OCI-LY7 (cell line): ENCODE results near the gene BMPR2. TPM values are rescaled to one million over a fixed set of nuclear protein-coding genes. Genes with fewer than 3 reads are reported as not detected.
A peak's percentile ranks its signal among the peaks of the same experiment; 100 is the strongest.
"Not testable (repeated sequence)": the region's sequence is repeated elsewhere in the genome, so short reads cannot be mapped to it uniquely, and the experiment has no call there.

Source experiments
- BruUV-seq: library from RNA; stranded (reverse); fragments of 400-500 nt; replicated peaks from 2 replicates; lab custom pipeline; 2021; lab: Mats Ljungman, UMichigan
- CTCF ChIA-PET: fragments of 300-600 bp; sonication (Branson Sonifier 250); formaldehyde crosslinking; loops from one replicate; lab custom pipeline; 2022; ENCODE audit warnings: antibody characterized with exemption; ENCODE audit not compliant: unreplicated experiment; lab: Charles Lee
- POLR2A ChIA-PET: fragments of 300-600 bp; sonication (Branson Sonifier 250); formaldehyde crosslinking; loops from one replicate; lab custom pipeline; 2022; ENCODE audit warnings: antibody characterized with exemption; lab: Charles Lee
- DNase-seq: peaks from one replicate; pipeline ENCODE4 v3.0.0-alpha.2; 2015; ENCODE audit warnings: low spot score
- H2AFZ ChIP-seq: fragments of 200-600 bp; sonication (generic), shearing (Covaris generic); 2 replicates; pipeline ENCODE4 v1.6.1; 2014; ENCODE audit warnings: mild to moderate bottlenecking, antibody characterized with exemption, low read length, moderate library complexity
- H3K27ac ChIP-seq: fragments of 200-600 bp; sonication (generic); 2 replicates; pipeline ENCODE4 v1.5.1; 2014; ENCODE audit warnings: mixed run types, low read depth, mild to moderate bottlenecking, moderate library complexity, low read length, inconsistent platforms; ENCODE audit not compliant: poor library complexity, severe bottlenecking
- H3K36me3 ChIP-seq: fragments of 200-600 bp; sonication (generic); 2 replicates; pipeline ENCODE4 v1.6.1; 2014; ENCODE audit warnings: mild to moderate bottlenecking, antibody characterized with exemption, low read length, moderate library complexity, mixed read lengths; ENCODE audit not compliant: insufficient read depth
- H3K4me1 ChIP-seq: fragments of 200-600 bp; sonication (generic); 2 replicates; pipeline ENCODE4 v1.5.1; 2014; ENCODE audit warnings: mild to moderate bottlenecking, low read length; ENCODE audit not compliant: insufficient read depth, poor library complexity, severe bottlenecking
- H3K4me2 ChIP-seq: fragments of 200-600 bp; sonication (generic); 2 replicates; pipeline ENCODE4 v1.6.1; 2014; ENCODE audit warnings: mild to moderate bottlenecking, low read length
- H3K4me3 ChIP-seq: fragments of 200-600 bp; sonication (generic); 2 replicates; pipeline ENCODE4 v1.5.1; 2014; ENCODE audit warnings: mild to moderate bottlenecking, low read depth, low read length; ENCODE audit not compliant: poor library complexity, severe bottlenecking
- H3K79me2 ChIP-seq: fragments of 200-600 bp; sonication (generic); 2 replicates; pipeline ENCODE4 v1.6.1; 2016; ENCODE audit warnings: low read depth, mild to moderate bottlenecking, low read length, moderate library complexity, mixed read lengths; ENCODE audit not compliant: insufficient read depth
- H3K9me2 ChIP-seq: fragments of 200-600 bp; sonication (generic); 2 replicates; pipeline ENCODE4 v1.6.1; 2016; ENCODE audit warnings: mild to moderate bottlenecking, low read length, mixed read lengths; ENCODE audit not compliant: insufficient read depth
- H3K9me3 ChIP-seq: fragments of 200-600 bp; sonication (generic); 2 replicates; pipeline ENCODE4 v1.6.1; 2014; ENCODE audit warnings: mild to moderate bottlenecking, mixed run types, low read length, mixed read lengths
- H4K20me1 ChIP-seq: fragments of 200-600 bp; sonication (generic); 2 replicates; pipeline ENCODE4 v1.6.1; 2014; ENCODE audit warnings: mild to moderate bottlenecking, antibody characterized with exemption, low read length, moderate library complexity, mixed read lengths; ENCODE audit not compliant: insufficient read depth
- CTCF ChIP-seq: fragments of 200-600 bp; sonication (generic); conservative IDR thresholded peaks from 2 replicates; pipeline ENCODE4 v1.5.1; 2014; ENCODE audit warnings: mild to moderate bottlenecking, antibody characterized with exemption, low read length, moderate library complexity, mixed read lengths
- EZH2phosphoT487 ChIP-seq: fragments of 200-600 bp; sonication (generic); IDR thresholded peaks from 2 replicates; pipeline ENCODE4 v1.6.1; 2018; ENCODE audit warnings: low read depth, borderline replicate concordance, mild to moderate bottlenecking, mixed run types, antibody characterized with exemption, low read length, moderate library complexity, mixed read lengths
- intact Hi-C: fragments of 100-400 bp; cut with micrococcal nuclease; formaldehyde crosslinking; loops from one replicate; pipeline ENCODE4 v1.10.0; 2022; ENCODE audit not compliant: unreplicated experiment
- total RNA-seq, 2 experiments: library from RNA; depleted of rRNA in 1 of 2; stranded (reverse); fragments of >200 nt in 1 of 2; shearing (Covaris generic) in 1 of 2; gene quantifications; 2 replicates each; pipeline ENCODE4 v1.2.3, GENCODE V29; 2014 to 2022

BMPR2 gene
- total RNA-seq, 2 experiments from 2014 or later = 4.3 to 14.7 TPM

- no peak overlapping the region for H2AFZ ChIP-seq
- H3K4me3 ChIP-seq = no peak overlapping the region
- H4K20me1 ChIP-seq = no peaks in the 10 kb centered on the region
- intact Hi-C loops = no loop called here
- no peaks in the 10 kb centered on the region for H3K79me2 ChIP-seq
- no peaks in the 10 kb centered on the region for H3K36me3 ChIP-seq
- DNase-seq = no peak
- ChIA-PET POLR2A (no interaction called here), CTCF (no interaction called here)
- BruUV-seq = no TSS peak
- no peak overlapping the region for H3K4me2 ChIP-seq
- H3K27ac ChIP-seq = no peak overlapping the region
- no peaks in the 10 kb centered on the region for H3K9me3 ChIP-seq
- no peak for TF ChIP-seq EZH2phosphoT487
- TF ChIP-seq CTCF = peak; percentile 44; the same call in 1 of the 2 replicates
- no peaks in the 10 kb centered on the region for H3K9me2 ChIP-seq
- no peaks in the 10 kb centered on the region for H3K4me1 ChIP-seq
Observed at GRCh38 chr2:202491514-202491913, 115.4 kb downstream of the BMPR2 start.

- Histone ChIP-seq H2AFZ (no peak overlapping the region), H4K20me1 (no peaks in the 10 kb centered on the region), H3K9me3 (no peaks in the 10 kb centered on the region), H3K79me2 (no peaks in the 10 kb centered on the region), H3K4me3 (no peak overlapping the region), H3K4me2 (no peak overlapping the region), H3K9me2 (no peaks in the 10 kb centered on the region), H3K27ac (no peak overlapping the region), H3K4me1 (no peaks in the 10 kb centered on the region), H3K36me3 (no peaks in the 10 kb centered on the region)
- CTCF ChIA-PET = no interaction called here
- intact Hi-C loops = no loop called here
- POLR2A ChIA-PET = interaction anchor here (0.6 kb wide), 3 partner anchors 27 to 295 kb away, joined by 3 to 5 read pairs (median 3); no protein-coding TSS in a partner anchor
- no peak for TF ChIP-seq EZH2phosphoT487
- TF ChIP-seq CTCF = no peak
- no TSS peak for BruUV-seq
- DNase-seq = no peak
Observed at GRCh38 chr2:202494300-202495229, 118.4 kb downstream of the BMPR2 start.

GRCh38 chr2:202495230-202495604 lies 119.1 kb downstream of the BMPR2 start:
- POLR2A ChIA-PET = no interaction called here
- H3K27ac ChIP-seq = no peak overlapping the region
- H3K36me3 ChIP-seq = no peaks in the 10 kb centered on the region
- no peaks in the 10 kb centered on the region for H3K9me3 ChIP-seq
- no peak overlapping the region for H3K4me2 ChIP-seq
- no peaks in the 10 kb centered on the region for H3K4me1 ChIP-seq
- CTCF ChIA-PET = no interaction called here
- H3K4me3 ChIP-seq = no peak overlapping the region
- no peaks in the 10 kb centered on the region for H3K9me2 ChIP-seq
- DNase-seq = no peak
- no peak overlapping the region for H2AFZ ChIP-seq
- TF ChIP-seq CTCF (no peak), EZH2phosphoT487 (no peak)
- intact Hi-C loops = no loop called here
- BruUV-seq = no TSS peak
- no peaks in the 10 kb centered on the region for H3K79me2 ChIP-seq
- H4K20me1 ChIP-seq = no peaks in the 10 kb centered on the region

GRCh38 chr2:202496835-202497472 lies 120.8 kb downstream of the BMPR2 start:
- H3K4me3 ChIP-seq, H2AFZ ChIP-seq, H3K4me2 ChIP-seq, POLR2A ChIA-PET, H4K20me1 ChIP-seq, H3K79me2 ChIP-seq, H3K4me1 ChIP-seq, BruUV-seq, intact Hi-C loops, H3K36me3 ChIP-seq, CTCF ChIA-PET, H3K9me3 ChIP-seq, DNase-seq, H3K27ac ChIP-seq, H3K9me2 ChIP-seq: not testable (repeated sequence)
